ENCODE measurements around the gene C1orf74.

C1orf74 gene

DNA sequence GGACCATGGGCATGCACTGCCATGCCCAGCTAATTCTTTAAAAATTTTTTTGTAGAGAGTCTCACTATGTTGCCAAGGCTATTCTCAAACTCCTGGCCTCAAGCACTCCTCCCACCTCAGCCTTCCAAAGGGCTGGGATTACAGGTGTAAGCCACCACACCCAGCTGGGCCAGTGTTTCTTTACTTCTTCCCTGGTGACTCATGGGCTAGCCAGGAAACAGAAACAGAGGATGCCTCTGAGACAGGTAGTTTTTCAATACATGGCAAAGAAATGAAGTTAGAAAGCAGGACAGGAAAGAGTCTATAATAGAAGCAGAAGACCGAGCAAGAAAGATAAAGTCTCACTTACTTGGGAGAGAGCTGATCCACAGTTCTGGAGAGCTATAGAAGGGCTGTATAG, 7.6 kb upstream of the C1orf74 start:
- peaks cover 27% of the 10 kb centered on the region for H3K27me3 ChIP-seq (ENCODE audit: insufficient read depth, low read depth, severe bottlenecking)
- DNase-seq: no peak
- TF ChIP-seq, protein P1, sequence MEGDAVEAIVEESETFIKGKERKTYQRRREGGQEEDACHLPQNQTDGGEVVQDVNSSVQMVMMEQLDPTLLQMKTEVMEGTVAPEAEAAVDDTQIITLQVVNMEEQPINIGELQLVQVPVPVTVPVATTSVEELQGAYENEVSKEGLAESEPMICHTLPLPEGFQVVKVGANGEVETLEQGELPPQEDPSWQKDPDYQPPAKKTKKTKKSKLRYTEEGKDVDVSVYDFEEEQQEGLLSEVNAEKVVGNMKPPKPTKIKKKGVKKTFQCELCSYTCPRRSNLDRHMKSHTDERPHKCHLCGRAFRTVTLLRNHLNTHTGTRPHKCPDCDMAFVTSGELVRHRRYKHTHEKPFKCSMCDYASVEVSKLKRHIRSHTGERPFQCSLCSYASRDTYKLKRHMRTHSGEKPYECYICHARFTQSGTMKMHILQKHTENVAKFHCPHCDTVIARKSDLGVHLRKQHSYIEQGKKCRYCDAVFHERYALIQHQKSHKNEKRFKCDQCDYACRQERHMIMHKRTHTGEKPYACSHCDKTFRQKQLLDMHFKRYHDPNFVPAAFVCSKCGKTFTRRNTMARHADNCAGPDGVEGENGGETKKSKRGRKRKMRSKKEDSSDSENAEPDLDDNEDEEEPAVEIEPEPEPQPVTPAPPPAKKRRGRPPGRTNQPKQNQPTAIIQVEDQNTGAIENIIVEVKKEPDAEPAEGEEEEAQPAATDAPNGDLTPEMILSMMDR (IDR thresholded peaks at IDR 0.05; ENCODE audit: low read depth, low read length): no peak
- no peak overlapping the region for H3K4me3 ChIP-seq (ENCODE audit: low read depth, low read length)
- no peaks in the 10 kb centered on the region for H3K9me3 ChIP-seq (ENCODE audit: severe bottlenecking)
- H3K27ac ChIP-seq: no peak overlapping the region
- no peaks in the 10 kb centered on the region for H3K36me3 ChIP-seq

- Histone ChIP-seq H3K36me3 (no peaks in the 10 kb centered on the region), H3K27ac (no peak overlapping the region), H3K4me3 (ENCODE audit: low read depth, low read length) (no peak overlapping the region), H3K27me3 (ENCODE audit: insufficient read depth, low read depth, severe bottlenecking) (peaks cover 27% of the 10 kb centered on the region), H3K9me3 (ENCODE audit: severe bottlenecking) (no peaks in the 10 kb centered on the region)
- TF ChIP-seq, protein P1 (IDR thresholded peaks at IDR 0.05; ENCODE audit: low read depth, low read length): no peak
- DNase-seq: no peak
Observed at GRCh38 chr1:209790286-209791193, 6.2 kb upstream of the C1orf74 start.

- H3K36me3 ChIP-seq: no peaks in the 10 kb centered on the region
- peaks cover 27% of the 10 kb centered on the region for H3K27me3 ChIP-seq (ENCODE audit: insufficient read depth, low read depth, severe bottlenecking)
- TF ChIP-seq, protein P1 (IDR thresholded peaks at IDR 0.05; ENCODE audit: low read depth, low read length): no peak
- H3K9me3 ChIP-seq (ENCODE audit: severe bottlenecking): peaks cover 8% of the 10 kb centered on the region
- H3K4me3 ChIP-seq (ENCODE audit: low read depth, low read length): no peak overlapping the region
- no peak overlapping the region for H3K27ac ChIP-seq
- DNase-seq: no peak
Observed at GRCh38 chr1:209789245-209789644, 4.9 kb upstream of the C1orf74 start.

DNA sequence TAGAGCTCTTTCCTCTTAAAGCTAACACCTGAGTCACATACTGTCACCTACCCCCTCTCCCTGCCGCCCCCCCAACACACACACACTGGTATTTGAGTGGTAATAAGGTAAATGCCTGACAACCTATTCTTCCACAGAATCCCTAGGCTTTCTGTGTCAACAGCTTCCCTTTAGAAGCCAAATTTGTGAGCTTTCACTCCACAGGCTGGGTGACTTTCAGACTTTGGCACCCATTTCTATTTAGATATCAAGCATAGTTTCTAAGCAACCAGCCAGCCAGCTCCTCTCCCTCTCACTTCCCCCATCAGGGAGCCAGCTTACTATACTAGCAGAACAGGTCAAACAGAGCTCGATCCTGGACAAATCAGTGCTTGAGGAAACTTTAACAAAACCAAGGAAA, 3.2 kb upstream of the C1orf74 start:
- TF ChIP-seq, protein P1 (IDR thresholded peaks at IDR 0.05; ENCODE audit: low read depth, low read length): no peak

GRCh38 chr1:209786146-209786545, 1.8 kb upstream of the C1orf74 start:
- Histone ChIP-seq H3K36me3 (peaks cover 3% of the 10 kb centered on the region; the same call in 1 of the 2 replicates), H3K4me3 (ENCODE audit: low read depth, low read length) (no peak overlapping the region), H3K9me3 (ENCODE audit: severe bottlenecking) (peaks cover 8% of the 10 kb centered on the region), H3K27me3 (ENCODE audit: insufficient read depth, low read depth, severe bottlenecking) (peaks cover 14% of the 10 kb centered on the region), H3K27ac (no peak overlapping the region)
- DNase-seq: no peak
- TF ChIP-seq, protein P1 (IDR thresholded peaks at IDR 0.05; ENCODE audit: low read depth, low read length): no peak

More for the DNA sequence above, 3.2 kb upstream of the C1orf74 start:
- Histone ChIP-seq H3K27ac (no peak overlapping the region), H3K36me3 (peaks cover 1% of the 10 kb centered on the region; the same call in 1 of the 2 replicates), H3K27me3 (ENCODE audit: insufficient read depth, low read depth, severe bottlenecking) (peaks cover 23% of the 10 kb centered on the region), H3K9me3 (ENCODE audit: severe bottlenecking) (peaks cover 8% of the 10 kb centered on the region), H3K4me3 (ENCODE audit: low read depth, low read length) (no peak overlapping the region)
- DNase-seq: no peak

Data from WERI-Rb-1 (cell line).